Measurements from ENCODE around the gene RBM14.

Gene RBM14

GRCh38 chr11:66616379-66617154 lies at the start of gene RBM14:
RBM14 (plus strand) TSS chr11:66616630; CDS start chr11:66616721, 91 bp downstream.
- TF ChIP-seq, protein P1, sequence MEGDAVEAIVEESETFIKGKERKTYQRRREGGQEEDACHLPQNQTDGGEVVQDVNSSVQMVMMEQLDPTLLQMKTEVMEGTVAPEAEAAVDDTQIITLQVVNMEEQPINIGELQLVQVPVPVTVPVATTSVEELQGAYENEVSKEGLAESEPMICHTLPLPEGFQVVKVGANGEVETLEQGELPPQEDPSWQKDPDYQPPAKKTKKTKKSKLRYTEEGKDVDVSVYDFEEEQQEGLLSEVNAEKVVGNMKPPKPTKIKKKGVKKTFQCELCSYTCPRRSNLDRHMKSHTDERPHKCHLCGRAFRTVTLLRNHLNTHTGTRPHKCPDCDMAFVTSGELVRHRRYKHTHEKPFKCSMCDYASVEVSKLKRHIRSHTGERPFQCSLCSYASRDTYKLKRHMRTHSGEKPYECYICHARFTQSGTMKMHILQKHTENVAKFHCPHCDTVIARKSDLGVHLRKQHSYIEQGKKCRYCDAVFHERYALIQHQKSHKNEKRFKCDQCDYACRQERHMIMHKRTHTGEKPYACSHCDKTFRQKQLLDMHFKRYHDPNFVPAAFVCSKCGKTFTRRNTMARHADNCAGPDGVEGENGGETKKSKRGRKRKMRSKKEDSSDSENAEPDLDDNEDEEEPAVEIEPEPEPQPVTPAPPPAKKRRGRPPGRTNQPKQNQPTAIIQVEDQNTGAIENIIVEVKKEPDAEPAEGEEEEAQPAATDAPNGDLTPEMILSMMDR (IDR thresholded peaks at IDR 0.05), result no peak
- peak within 1 kb of the TSS; percentile 98 for H3K27ac ChIP-seq
- no peaks in the 10 kb centered on the region for H3K9me3 ChIP-seq
- no peaks in the 10 kb centered on the region for H3K27me3 ChIP-seq
- peak within 1 kb of the TSS; percentile 88 to 99 for H3K4me3 ChIP-seq (ENCODE audit: low read depth in 1 of 2, low read length in 1 of 2)
- H3K36me3 ChIP-seq, result no peaks in the 10 kb centered on the region
- peaks cover 26 to 29% of the 10 kb centered on the region in 2 experiments for H3K4me1 ChIP-seq (ENCODE audit: control insufficient read depth in 1 of 2, insufficient read depth in 1 of 2, low read depth in 1 of 2, low read length in 1 of 2)

- Histone ChIP-seq H3K4me3 (ENCODE audit: low read depth in 1 of 2, low read length in 1 of 2) (no peak overlapping the region), H3K27me3 (peaks cover 54% of the 10 kb centered on the region), H3K9me3 (no peaks in the 10 kb centered on the region), H3K36me3 (no peaks in the 10 kb centered on the region), H3K27ac (no peak overlapping the region), H3K4me1 (ENCODE audit: control insufficient read depth in 1 of 2, insufficient read depth in 1 of 2, low read depth in 1 of 2, low read length in 1 of 2) (peaks cover 4 to 5% of the 10 kb centered on the region in 2 experiments)
- TF ChIP-seq, protein P1 (IDR thresholded peaks at IDR 0.05), result no peak
Observed at GRCh38 chr11:66567787-66568123, 48.7 kb upstream of the RBM14 start.

DNA sequence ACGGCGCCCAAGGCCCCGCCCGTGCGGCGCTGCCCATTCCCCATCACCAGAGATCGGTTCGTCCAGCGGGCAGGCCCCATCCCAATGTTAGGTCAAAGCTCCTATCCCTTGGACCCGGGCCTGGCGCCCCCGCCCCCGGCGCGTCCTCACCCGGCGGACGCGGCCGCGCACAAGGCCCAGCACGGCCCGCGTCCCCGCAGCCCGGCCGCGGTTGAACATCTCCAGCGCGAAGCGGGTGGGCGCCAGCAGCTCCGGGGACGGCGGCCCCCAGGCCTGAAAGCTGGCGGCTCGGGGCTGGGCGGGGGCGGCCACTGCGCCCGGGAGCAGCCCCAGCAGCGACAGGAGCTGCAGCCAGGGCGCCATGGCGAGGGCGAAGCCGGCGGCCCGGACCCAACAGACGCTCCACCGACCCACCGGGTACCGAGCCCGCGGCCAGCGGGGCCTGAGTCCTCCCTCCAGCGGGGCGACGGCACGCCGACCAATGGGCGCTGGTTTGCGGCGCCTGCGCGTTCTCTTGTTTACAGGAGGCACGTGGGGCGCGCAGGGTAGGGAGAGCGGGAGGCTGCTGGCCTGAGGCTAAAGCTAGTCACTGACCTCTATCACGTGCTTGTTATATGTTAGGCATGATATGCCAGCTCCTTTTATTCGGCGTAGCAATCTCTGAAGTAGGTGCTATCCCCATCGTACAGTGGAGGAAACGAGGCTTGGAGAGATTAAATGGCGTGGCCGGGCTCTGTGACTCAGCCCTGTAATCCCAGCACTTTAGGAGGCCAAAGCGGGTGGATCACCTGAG lies 48.1 kb upstream of the RBM14 start, which contains the start of gene CTSF:
Gene CTSF, minus strand, starts transcription at position 483 of the 793 bp plus-strand sequence. Its CDS starts 120 bp downstream, at position 363.
- Histone ChIP-seq H3K4me3 (ENCODE audit: low read depth in 1 of 2, low read length in 1 of 2) (peak within 1 kb of the TSS; percentile 37 to 55), H3K27ac (no peak within 1 kb of the TSS), H3K27me3 (peaks cover 54% of the 10 kb centered on the region), H3K4me1 (ENCODE audit: control insufficient read depth in 1 of 2, insufficient read depth in 1 of 2, low read depth in 1 of 2, low read length in 1 of 2) (peaks cover 4 to 5% of the 10 kb centered on the region in 2 experiments), H3K9me3 (no peaks in the 10 kb centered on the region), H3K36me3 (no peaks in the 10 kb centered on the region)
- TF ChIP-seq, protein P1 (IDR thresholded peaks at IDR 0.05), result no peak

- TF ChIP-seq, protein P1 (IDR thresholded peaks at IDR 0.05), result no peak
- Histone ChIP-seq H3K9me3 (no peaks in the 10 kb centered on the region), H3K27me3 (peaks cover 54% of the 10 kb centered on the region), H3K4me3 (ENCODE audit: low read depth in 1 of 2, low read length in 1 of 2) (no peak overlapping the region), H3K36me3 (no peaks in the 10 kb centered on the region), H3K27ac (no peak overlapping the region), H3K4me1 (ENCODE audit: control insufficient read depth in 1 of 2, insufficient read depth in 1 of 2, low read depth in 1 of 2, low read length in 1 of 2) (peaks cover 4 to 5% of the 10 kb centered on the region in 2 experiments)
Observed at GRCh38 chr11:66569076-66569475, 47.4 kb upstream of the RBM14 start.

GRCh38 chr11:66570079-66570849 lies 46.2 kb upstream of the RBM14 start:
- TF ChIP-seq, protein P1 (IDR thresholded peaks at IDR 0.05), result no peak
- no peak overlapping the region for H3K4me3 ChIP-seq (ENCODE audit: low read depth in 1 of 2, low read length in 1 of 2)

More at GRCh38 chr11:66570079-66570849, 46.2 kb upstream of the RBM14 start:
- no peaks in the 10 kb centered on the region for H3K9me3 ChIP-seq
- peaks cover 58% of the 10 kb centered on the region for H3K27me3 ChIP-seq
- peaks cover 4 to 5% of the 10 kb centered on the region in 2 experiments for H3K4me1 ChIP-seq (ENCODE audit: control insufficient read depth in 1 of 2, insufficient read depth in 1 of 2, low read depth in 1 of 2, low read length in 1 of 2)
- no peak overlapping the region for H3K27ac ChIP-seq
- no peaks in the 10 kb centered on the region for H3K36me3 ChIP-seq
